A172 (cell line): Measurements from ENCODE around the gene RC3H1. TPM values are rescaled to one million over a fixed set of nuclear protein-coding genes. Genes with fewer than 3 reads are reported as not detected.
"Not testable (repeated sequence)": the region's sequence is repeated elsewhere in the genome, so short reads cannot be mapped to it uniquely, and the experiment has no call there.

ENCODE experiments used
- DNase-seq: peaks from one replicate; pipeline ENCODE4 v3.0.0-alpha.2; 2015; ENCODE audit warnings: low spot score
- total RNA-seq: library from RNA; depleted of rRNA; stranded (reverse); fragments of >200 nt; shearing (Covaris generic); gene quantifications from 2 replicates; pipeline ENCODE4 v1.2.3, GENCODE V29; 2014; rRNA removed

The RC3H1 gene
- total RNA-seq: 24.3 and 26.6 TPM in 2 replicates

GRCh38 chr1:174022080-174022975, at the start of gene RC3H1:
Gene RC3H1 (minus strand): TSS chr1:174022357. CDS start chr1:173992985, 29,372 bp downstream.
- peak; percentile 86 for DNase-seq

GRCh38 chr1:174070614-174071013, 48.5 kb upstream of the RC3H1 start:
- no peak for DNase-seq

- DNase-seq: peak; percentile 82
Observed at GRCh38 chr1:174068000-174068399, 45.8 kb upstream of the RC3H1 start.

GRCh38 chr1:174060090-174060489, 37.9 kb upstream of the RC3H1 start:
- peak; percentile 61 for DNase-seq

- no peak for DNase-seq
Observed at GRCh38 chr1:174058624-174059023, 36.5 kb upstream of the RC3H1 start.

GRCh38 chr1:174056609-174057008, 34.5 kb upstream of the RC3H1 start:
- DNase-seq: not testable (repeated sequence)

- not testable (repeated sequence) for DNase-seq
Observed at GRCh38 chr1:174055797-174056196, 33.6 kb upstream of the RC3H1 start.

- no peak for DNase-seq
Observed at GRCh38 chr1:174053826-174054225, 31.7 kb upstream of the RC3H1 start.

GRCh38 chr1:174052621-174053020, 30.5 kb upstream of the RC3H1 start:
- no peak for DNase-seq

- no peak for DNase-seq
Observed at GRCh38 chr1:174051956-174052355, 29.8 kb upstream of the RC3H1 start.

- DNase-seq: no peak
Observed at GRCh38 chr1:174049514-174049913, 27.4 kb upstream of the RC3H1 start.

- DNase-seq: no peak
Observed at GRCh38 chr1:174044418-174045222, 22.5 kb upstream of the RC3H1 start.

GRCh38 chr1:174042509-174042908, 20.4 kb upstream of the RC3H1 start:
- not testable (repeated sequence) for DNase-seq

- DNase-seq: no peak
Observed at GRCh38 chr1:174041369-174041768, 19.2 kb upstream of the RC3H1 start.

- peak; percentile 85 for DNase-seq
Observed at GRCh38 chr1:174040387-174040786, 18.2 kb upstream of the RC3H1 start.

GRCh38 chr1:174039027-174039426, 16.9 kb upstream of the RC3H1 start:
- no peak for DNase-seq

GRCh38 chr1:174036798-174037197, 14.6 kb upstream of the RC3H1 start:
- DNase-seq: no peak

- no peak for DNase-seq
Observed at GRCh38 chr1:174036204-174036603, 14.0 kb upstream of the RC3H1 start.

- no peak for DNase-seq
Observed at GRCh38 chr1:174032671-174033222, 10.6 kb upstream of the RC3H1 start.

GRCh38 chr1:174031099-174031498, 8.9 kb upstream of the RC3H1 start:
- DNase-seq: no peak

- DNase-seq: no peak
Observed at GRCh38 chr1:174028495-174028894, 6.3 kb upstream of the RC3H1 start.

GRCh38 chr1:174023440-174023839, 1.3 kb upstream of the RC3H1 start:
- no peak for DNase-seq

GRCh38 chr1:174022976-174023277, 770 bp upstream of the RC3H1 start:
- DNase-seq: no peak
